ENCODE results near the gene LRRC3.

- no peak for TF ChIP-seq PAX5 (IDR thresholded peaks at IDR 0.05; ENCODE audit: insufficient read depth, low read length, severe bottlenecking)
- no peak for TF ChIP-seq POU2F2 (IDR thresholded peaks at IDR 0.05; ENCODE audit: low read depth, low read length)
- no peak for TF ChIP-seq POLR2A (IDR thresholded peaks at IDR 0.05; ENCODE audit: low read depth, low read length)
- no peak for TF ChIP-seq POLR2AphosphoS5 (IDR thresholded peaks at IDR 0.05; ENCODE audit: low read depth, low read length)
- TF ChIP-seq TAF1 (IDR thresholded peaks at IDR 0.05; ENCODE audit: low read depth, low read length), result no peak
These were observed 22.2 kb upstream of the LRRC3 start for GRCh38 chr21:44432841-44433790.

All from GM12891 (cell line).